Muscle of leg (tissue), 11 donors: Measurements from ENCODE around the gene LARP1. TPM values are rescaled to one million over a fixed set of nuclear protein-coding genes. Genes with fewer than 3 reads are reported as not detected.

Experiments
- DNase-seq: peaks from one replicate; pipeline ENCODE4 v3.0.0; 2013
- H3K27ac ChIP-seq: one replicate; pipeline ENCODE4 v1.5.1; 2013; ENCODE audit warnings: mild to moderate bottlenecking, low read length, control low read depth
- H3K27me3 ChIP-seq: one replicate; pipeline ENCODE4 v1.6.1; 2013; ENCODE audit warnings: low read length; ENCODE audit not compliant: control insufficient read depth, insufficient read depth
- H3K36me3 ChIP-seq: one replicate; pipeline ENCODE4 v1.6.1; 2013; ENCODE audit warnings: low read length; ENCODE audit not compliant: control insufficient read depth, insufficient read depth
- H3K4me1 ChIP-seq: one replicate; pipeline ENCODE4 v1.6.1; 2013; ENCODE audit warnings: low read length; ENCODE audit not compliant: control insufficient read depth, insufficient read depth
- H3K4me3 ChIP-seq: one replicate; pipeline ENCODE4 v1.5.1; 2013; ENCODE audit warnings: low read length, control low read depth
- H3K9me3 ChIP-seq: replicated peaks from 2 replicates; pipeline ENCODE4 v1.6.1; 2013; ENCODE audit warnings: low read depth, low read length; ENCODE audit not compliant: control insufficient read depth
- WGBS: methylation state at CpG from one replicate; pipeline ENCODE4 v1.1.5; 2013; ENCODE audit warnings: missing lambda C conversion rate; ENCODE audit not compliant: insufficient coverage; 5-methylcytosine and 5-hydroxymethylcytosine counted together
- polyA plus RNA-seq, 8 donors: library from polyadenylated mRNA; unstranded; fragments of 120-200 nt; gene quantifications; one replicate each; pipeline versions ENCODE4 v1.2.1 to v1.2.3, GENCODE V29; 2013; ENCODE audit warnings: inconsistent platforms in 1 of 8, low replicate concordance in 1 of 8; ENCODE audit not compliant: insufficient read length in 8 of 8, insufficient read depth in 1 of 8
- total RNA-seq: library from RNA; stranded (reverse); fragments of 120-200 nt; gene quantifications from one replicate; pipeline ENCODE4 v1.2.4, GENCODE V29; 2013

The LARP1 gene
- total and polyA plus RNA-seq, 9 donors = 35.6 to 114 (median 85.0) TPM

DNA sequence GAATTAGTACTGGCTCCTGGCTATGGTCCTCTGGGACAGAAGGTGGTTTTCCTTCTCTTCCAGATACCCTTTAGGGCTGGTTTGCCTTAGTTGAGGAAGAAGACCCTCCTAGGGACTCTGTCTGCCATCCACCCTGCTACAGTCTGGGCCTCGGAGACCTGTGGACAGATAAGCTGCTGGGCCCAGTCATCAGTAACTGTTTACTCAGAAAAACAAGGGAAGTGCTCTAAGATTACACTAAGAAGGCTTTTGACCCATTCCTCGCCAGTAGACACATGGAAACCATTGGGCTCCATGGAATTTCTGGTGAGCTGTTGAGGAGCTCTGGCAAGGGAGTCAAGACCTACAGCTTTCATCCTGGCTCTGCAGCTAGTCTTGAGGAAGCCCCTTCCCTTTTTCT is 31.2 kb downstream of the LARP1 start:
- no peak for DNase-seq
- Histone ChIP-seq H3K36me3 (peaks cover 18% of the 10 kb centered on the region), H3K4me1 (peaks cover 28% of the 10 kb centered on the region), H3K27ac (no peak overlapping the region), H3K9me3 (no peaks in the 10 kb centered on the region), H3K27me3 (no peaks in the 10 kb centered on the region), H3K4me3 (no peak overlapping the region)
- WGBS = no CpG with 5 or more reads among the region's 2 CpGs

GRCh38 chr5:154788212-154788611 is 33.0 kb downstream of the LARP1 start:
- Histone ChIP-seq H3K4me3 (no peak overlapping the region), H3K27ac (no peak overlapping the region), H3K27me3 (no peaks in the 10 kb centered on the region), H3K9me3 (no peaks in the 10 kb centered on the region), H3K36me3 (peaks cover 34% of the 10 kb centered on the region), H3K4me1 (peaks cover 16% of the 10 kb centered on the region)
- WGBS = 80% methylated on average over 1 of the region's 5 CpGs
- no peak for DNase-seq

DNA sequence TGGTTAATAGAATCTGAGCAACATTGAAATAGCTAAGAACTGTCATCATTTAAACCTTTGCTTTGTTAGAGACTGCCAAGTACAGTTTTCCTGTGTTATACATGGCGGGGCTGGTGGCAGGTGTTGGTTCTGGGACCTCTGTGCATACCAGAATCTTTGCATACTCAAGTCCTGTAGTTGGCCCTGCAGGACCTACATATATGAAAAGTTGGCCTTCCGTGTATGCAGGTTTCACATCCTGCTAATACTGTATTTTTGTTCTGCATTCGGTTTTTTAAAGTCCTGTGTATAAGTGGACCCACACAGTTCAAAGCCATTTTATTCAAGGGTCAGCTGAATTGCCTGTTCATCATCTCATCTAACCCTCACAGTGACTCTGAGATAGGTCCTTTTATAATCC is 36.4 kb downstream of the LARP1 start:
- no peaks in the 10 kb centered on the region for H3K27me3 ChIP-seq
- 83% methylated on average over 2 of the region's 3 CpGs for WGBS
- DNase-seq = no peak
- H3K4me1 ChIP-seq = peaks cover 5% of the 10 kb centered on the region
- H3K27ac ChIP-seq = no peak overlapping the region
- H3K36me3 ChIP-seq = peaks cover 50% of the 10 kb centered on the region
- H3K9me3 ChIP-seq = no peaks in the 10 kb centered on the region
- H3K4me3 ChIP-seq = no peak overlapping the region

DNA sequence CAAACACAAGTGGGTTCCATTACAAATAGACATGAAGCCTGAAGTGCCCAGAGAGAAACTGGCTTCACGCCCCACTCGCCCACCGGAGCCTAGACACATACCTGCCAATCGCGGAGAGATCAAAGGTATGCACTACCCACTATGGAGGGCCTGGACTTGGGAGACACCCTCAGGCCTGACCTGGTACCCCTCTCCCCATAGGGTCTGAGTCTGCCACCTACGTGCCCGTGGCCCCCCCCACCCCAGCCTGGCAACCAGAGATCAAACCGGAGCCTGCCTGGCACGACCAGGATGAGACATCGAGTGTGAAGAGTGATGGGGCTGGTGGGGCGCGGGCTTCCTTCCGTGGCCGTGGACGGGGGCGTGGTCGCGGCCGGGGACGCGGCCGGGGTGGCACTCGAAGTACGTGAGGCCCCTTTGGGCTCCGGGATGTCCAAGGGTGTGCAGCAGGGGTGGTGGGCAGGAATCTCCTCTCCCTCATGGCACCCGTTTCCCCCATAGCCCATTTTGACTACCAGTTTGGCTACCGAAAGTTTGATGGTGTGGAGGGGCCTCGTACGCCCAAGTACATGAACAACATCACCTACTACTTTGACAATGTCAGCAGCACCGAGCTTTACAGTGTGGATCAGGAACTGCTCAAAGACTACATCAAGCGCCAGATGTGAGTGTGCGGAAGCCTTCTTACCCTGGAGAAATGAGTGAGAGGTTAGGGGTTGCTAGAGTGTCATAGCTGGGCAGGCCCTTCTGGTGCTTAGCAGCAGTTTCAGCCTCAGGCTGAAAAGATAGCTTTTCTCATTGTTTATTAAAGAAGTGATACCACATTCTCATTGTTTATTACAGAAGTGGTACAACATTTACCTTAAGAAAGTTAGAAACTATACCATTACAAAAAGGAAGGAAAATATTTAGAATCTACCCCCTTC is 38.7 kb downstream of the LARP1 start:
- H3K27ac ChIP-seq = no peak overlapping the region
- no peaks in the 10 kb centered on the region for H3K4me1 ChIP-seq
- no peaks in the 10 kb centered on the region for H3K27me3 ChIP-seq
- H3K36me3 ChIP-seq = peaks cover 53% of the 10 kb centered on the region
- no peaks in the 10 kb centered on the region for H3K9me3 ChIP-seq
- no peak for DNase-seq
- WGBS = 96% methylated on average over 11 of the region's 32 CpGs
- no peak overlapping the region for H3K4me3 ChIP-seq

DNA sequence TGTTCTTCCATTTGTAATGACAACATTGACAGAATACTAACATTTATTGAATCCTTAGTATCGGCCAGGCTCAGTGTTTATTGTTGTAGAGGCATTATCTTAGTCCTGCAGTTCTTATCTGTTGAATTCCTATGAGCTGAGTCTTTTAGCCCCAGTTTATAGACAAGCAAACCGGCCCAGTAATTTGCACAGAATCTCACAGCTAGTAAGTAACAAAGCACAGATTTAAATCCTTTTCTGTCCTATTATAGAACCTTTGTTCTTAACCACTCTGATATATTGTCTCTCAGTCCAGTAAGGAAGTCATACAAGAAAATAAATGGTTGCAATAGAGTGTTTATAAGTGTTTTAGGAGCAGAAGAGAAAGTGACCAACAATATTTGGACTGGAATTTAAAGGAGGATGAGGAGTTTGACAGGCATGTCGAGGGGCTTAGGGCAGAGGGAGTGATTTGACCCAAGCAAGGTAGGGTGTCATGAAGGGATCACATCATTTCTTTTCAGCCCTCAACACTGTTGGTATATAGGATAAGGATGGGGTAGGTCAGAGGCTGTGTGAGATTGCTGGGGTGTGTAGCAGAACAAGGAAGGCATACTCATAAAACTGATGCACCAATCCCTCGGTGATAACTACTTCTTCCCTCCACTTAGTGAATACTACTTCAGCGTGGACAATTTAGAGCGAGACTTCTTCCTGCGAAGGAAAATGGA is 39.5 kb downstream of the LARP1 start:
- WGBS = 94% methylated on average over 3 of the region's 7 CpGs
- H3K4me3 ChIP-seq = no peak overlapping the region
- DNase-seq = no peak
- H3K27me3 ChIP-seq = no peaks in the 10 kb centered on the region
- no peaks in the 10 kb centered on the region for H3K9me3 ChIP-seq
- no peak overlapping the region for H3K27ac ChIP-seq
- no peaks in the 10 kb centered on the region for H3K4me1 ChIP-seq
- peaks cover 58% of the 10 kb centered on the region for H3K36me3 ChIP-seq

- Histone ChIP-seq H3K27ac (no peak overlapping the region), H3K4me3 (no peak overlapping the region), H3K4me1 (no peaks in the 10 kb centered on the region), H3K27me3 (no peaks in the 10 kb centered on the region), H3K36me3 (peaks cover 61% of the 10 kb centered on the region), H3K9me3 (no peaks in the 10 kb centered on the region)
- no peak for DNase-seq
- no CpG with 5 or more reads among the region's 3 CpGs for WGBS
These were observed 40.0 kb downstream of the LARP1 start for GRCh38 chr5:154795235-154795596.

DNA sequence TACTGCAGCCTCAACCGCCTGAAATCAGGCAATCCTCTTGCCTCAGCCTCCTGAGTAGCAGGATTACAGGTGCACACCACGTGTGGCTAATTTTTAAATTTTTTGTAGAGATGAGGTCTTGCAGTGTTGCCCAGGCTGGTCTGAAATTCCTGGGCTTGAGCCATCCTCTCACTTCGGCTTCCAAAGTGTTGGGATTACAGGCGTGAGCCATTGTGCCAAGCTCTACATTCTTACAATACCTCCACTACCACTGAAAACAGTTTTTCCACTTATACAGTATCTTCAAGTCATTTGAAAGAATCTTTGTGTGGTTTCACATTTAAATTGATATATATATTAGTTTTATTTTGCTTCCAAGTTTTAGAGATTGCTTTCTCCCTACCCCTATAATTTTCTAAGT is 42.6 kb downstream of the LARP1 start:
- DNase-seq = no peak
- H3K4me1 ChIP-seq = no peaks in the 10 kb centered on the region
- no peak overlapping the region for H3K4me3 ChIP-seq
- WGBS = no CpG with 5 or more reads among the region's 4 CpGs
- no peaks in the 10 kb centered on the region for H3K9me3 ChIP-seq
- no peaks in the 10 kb centered on the region for H3K27me3 ChIP-seq
- H3K36me3 ChIP-seq = peaks cover 64% of the 10 kb centered on the region
- H3K27ac ChIP-seq = no peak overlapping the region

DNA sequence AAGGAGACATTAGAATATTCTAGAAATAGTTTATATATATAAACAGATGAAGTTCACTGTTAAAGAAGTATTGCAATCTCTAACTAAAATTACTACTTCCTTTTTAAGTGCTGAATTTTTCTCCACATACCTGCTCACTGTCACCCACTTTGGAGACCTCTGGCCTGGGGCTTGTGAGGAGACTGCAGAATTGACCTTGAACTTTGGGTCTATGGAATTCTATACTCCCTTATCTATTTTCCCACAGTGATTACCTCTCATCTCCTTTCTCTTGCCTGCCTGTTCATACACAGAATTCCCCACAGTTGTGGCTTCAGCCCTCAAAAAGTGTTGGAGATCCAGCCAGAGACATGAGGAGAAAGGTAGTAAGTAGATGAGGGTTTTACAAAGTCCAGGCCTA is 45.4 kb downstream of the LARP1 start:
- H3K4me1 ChIP-seq = no peaks in the 10 kb centered on the region
- no peak overlapping the region for H3K4me3 ChIP-seq
- H3K36me3 ChIP-seq = peaks cover 69% of the 10 kb centered on the region
- H3K27ac ChIP-seq = no peak overlapping the region
- no peak for DNase-seq
- no peaks in the 10 kb centered on the region for H3K27me3 ChIP-seq
- no peaks in the 10 kb centered on the region for H3K9me3 ChIP-seq

DNA sequence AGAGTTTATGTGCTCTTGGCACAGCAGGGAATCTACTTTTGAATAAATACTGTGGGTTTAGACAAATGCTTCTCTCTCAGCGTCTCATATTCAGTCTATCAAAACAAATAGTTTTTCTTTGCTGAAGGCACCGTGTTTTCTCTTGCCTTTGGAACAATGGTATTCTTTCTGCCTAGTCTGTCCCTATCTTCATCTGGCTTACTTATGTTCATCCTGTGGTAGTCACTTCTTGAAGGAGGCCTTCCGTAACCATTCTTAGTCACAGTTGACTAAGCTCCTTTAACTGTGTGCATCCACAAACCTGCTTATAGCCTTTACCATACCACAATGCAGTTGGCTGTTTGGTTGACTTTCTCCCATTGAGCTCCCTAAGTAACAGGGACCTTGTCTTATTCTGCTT is 45.9 kb downstream of the LARP1 start:
- Histone ChIP-seq H3K4me3 (no peak overlapping the region), H3K27ac (no peak overlapping the region), H3K36me3 (peaks cover 73% of the 10 kb centered on the region), H3K4me1 (no peaks in the 10 kb centered on the region), H3K9me3 (no peaks in the 10 kb centered on the region), H3K27me3 (no peaks in the 10 kb centered on the region)
- WGBS = no CpG with 5 or more reads among the region's 3 CpGs
- no peak for DNase-seq

- peaks cover 74% of the 10 kb centered on the region for H3K36me3 ChIP-seq
- no peak overlapping the region for H3K4me3 ChIP-seq
- WGBS = 97% methylated on average over 6 of the region's 9 CpGs
- no peaks in the 10 kb centered on the region for H3K27me3 ChIP-seq
- no peak overlapping the region for H3K27ac ChIP-seq
- H3K9me3 ChIP-seq = no peaks in the 10 kb centered on the region
- H3K4me1 ChIP-seq = no peaks in the 10 kb centered on the region
- DNase-seq = no peak
These were observed 46.9 kb downstream of the LARP1 start for GRCh38 chr5:154802050-154802449.
